K562 (cell line): Measurements from ENCODE around the gene NUDT6. TPM values are rescaled to one million over a fixed set of nuclear protein-coding genes. Genes with fewer than 3 reads are reported as not detected.
A peak's percentile ranks its signal among the peaks of the same experiment; 100 is the strongest.

Experiments used
- C11orf30 ChIP-seq: fragments of 450-650 bp; IDR thresholded peaks from 2 replicates; pipeline ENCODE4 v1.6.1; 2016; ENCODE audit warnings: low read depth, mild to moderate bottlenecking
- CTBP1 ChIP-seq: fragments of 450-650 bp; IDR thresholded peaks from 2 replicates; pipeline ENCODE4 v1.6.1; 2016; ENCODE audit warnings: borderline replicate concordance
- E2F6 ChIP-seq, 2 experiments: IDR thresholded peaks; 2 replicates each; pipeline ENCODE4 v1.6.1; 2011; ENCODE audit warnings: borderline replicate concordance in 1 of 2, control low read depth in 1 of 2, low read depth in 1 of 2, low read length in 1 of 2, mild to moderate bottlenecking in 1 of 2, mixed read lengths in 1 of 2, moderate library complexity in 1 of 2; ENCODE audit not compliant: insufficient read depth in 1 of 2, insufficient read length in 1 of 2, poor library complexity in 1 of 2, severe bottlenecking in 1 of 2; ENCODE audit errors: extremely low read depth in 1 of 2
- HDAC1 ChIP-seq, 2 experiments: fragments of 450-650 bp; IDR thresholded peaks; 2 replicates each; pipeline ENCODE4 v1.6.1; 2016 to 2017; ENCODE audit warnings: inconsistent platforms in 1 of 2, mild to moderate bottlenecking in 1 of 2, moderate library complexity in 1 of 2
- HDAC6 ChIP-seq: IDR thresholded peaks from 2 replicates; pipeline ENCODE4 v1.6.1; 2012; ENCODE audit warnings: low read depth, mild to moderate bottlenecking, control low read depth, inconsistent platforms, low read length, moderate library complexity
- JUNB ChIP-seq: fragments of 450-650 bp; formaldehyde crosslinking; conservative IDR thresholded peaks from 2 replicates; pipeline ENCODE4 v1.4.0; 2020; ENCODE audit warnings: mild to moderate bottlenecking
- LEF1 ChIP-seq: fragments of 450-650 bp; IDR thresholded peaks from 2 replicates; pipeline ENCODE4 v1.6.1; 2016; ENCODE audit warnings: mild to moderate bottlenecking
- MAFK ChIP-seq: IDR thresholded peaks from 2 replicates; pipeline ENCODE4 v1.6.1; 2011; ENCODE audit warnings: low read length, improper control_type of control experiment
- MITF ChIP-seq: IDR thresholded peaks from 2 replicates; pipeline ENCODE4 v1.6.1; 2014; ENCODE audit warnings: antibody characterized with exemption
- MXI1 ChIP-seq: IDR thresholded peaks from 2 replicates; pipeline ENCODE4 v1.6.1; 2011; ENCODE audit warnings: low read depth, mild to moderate bottlenecking, improper control_type of control experiment, low read length
- NELFE ChIP-seq: IDR thresholded peaks from 2 replicates; pipeline ENCODE4 v1.6.1; 2011; ENCODE audit warnings: mild to moderate bottlenecking; ENCODE audit not compliant: insufficient read depth, insufficient read length
- NEUROD1 ChIP-seq: fragments of 150-350 bp; IDR thresholded peaks from 2 replicates; pipeline ENCODE4 v1.6.1; 2014; ENCODE audit warnings: borderline replicate concordance, low read length, low read depth; ENCODE audit not compliant: partially characterized antibody
- NFE2 ChIP-seq: IDR thresholded peaks from 2 replicates; pipeline ENCODE4 v1.6.1; 2014; ENCODE audit warnings: antibody characterized with exemption, low read depth
- NFIC ChIP-seq: fragments of 450-650 bp; IDR thresholded peaks from 2 replicates; pipeline ENCODE4 v1.6.1; 2017; ENCODE audit warnings: mild to moderate bottlenecking, inconsistent platforms
- NFYB ChIP-seq: IDR thresholded peaks from 2 replicates; pipeline ENCODE4 v1.6.1; 2011; ENCODE audit warnings: mild to moderate bottlenecking, moderate library complexity; ENCODE audit not compliant: insufficient read length; ENCODE audit errors: extremely low read depth
- SREBF1 ChIP-seq: fragments of 150-350 bp; IDR thresholded peaks from 2 replicates; pipeline ENCODE4 v1.6.1; 2014; ENCODE audit warnings: antibody characterized with exemption, low read depth, low read length, borderline replicate concordance
- SRSF9 ChIP-seq: fragments of 200-400 bp; formaldehyde crosslinking; IDR thresholded peaks from 2 replicates; pipeline ENCODE4 v1.6.1; 2017; ENCODE audit warnings: low read depth, low read length, borderline replicate concordance
- WHSC1 ChIP-seq: IDR thresholded peaks from one replicate; pipeline ENCODE4 v1.6.1; 2012; ENCODE audit warnings: low read length, control low read depth, inconsistent platforms
- ZHX1 ChIP-seq: fragments of 150-350 bp; conservative IDR thresholded peaks from 2 replicates; pipeline ENCODE4 v1.6.1; 2014; ENCODE audit warnings: low read length
- ZNF583 ChIP-seq: fragments of 250-450 bp; sonication (Bioruptor Pico); IDR thresholded peaks from 2 replicates; pipeline ENCODE4 v1.4.0; 2020
- ZNF592 ChIP-seq: fragments of 450-650 bp; IDR thresholded peaks from 2 replicates; pipeline ENCODE4 v1.6.1; 2017; ENCODE audit warnings: antibody characterized with exemption, mild to moderate bottlenecking
- polyA plus RNA-seq, 8 experiments: library from polyadenylated mRNA; depleted of rRNA in 4 of 8; stranded (reverse) in 5 of 8; unstranded in 3 of 8; fragments of >200 nt; fragmentation: Nextera tagmentation in 2 of 8; fragmentation: Illumina TruSeq in 1 of 8; extraction: Ambion mirVana in 2 of 8; extraction: Trizol in 1 of 8; gene quantifications; 2 replicates each; pipeline versions ENCODE4 v1.2.1 to v1.2.3, GENCODE V29; 2011 to 2014; ENCODE audit warnings: inconsistent platforms in 1 of 8, missing spikeins in 1 of 8
- total RNA-seq, 7 experiments: library from RNA; depleted of rRNA in 6 of 7; stranded (reverse); fragments of >200 nt in 6 of 7; fragmentation: Illumina TruSeq in 2 of 7; extraction: Trizol in 2 of 7; gene quantifications; 2 replicates each; pipeline versions ENCODE4 v1.2.1 to v1.2.3, GENCODE V29; 2011 to 2021; ENCODE audit warnings: low replicate concordance in 1 of 7

Gene NUDT6
- total and polyA plus RNA-seq, 9 of the 15 experiments (the other 6 are each of a cell fraction or from before 2014, with no cell fraction given), result 9.4 to 18.1 (median 13.4) TPM

- TF ChIP-seq MITF (no peak), NELFE (no peak), JUNB (CRISPR knock-in tag) (no peak), CTBP1 (peak; percentile 39; the same call in 1 of the 2 replicates), NEUROD1 (no peak), ZHX1 (no peak), HDAC1 (IDR thresholded peaks at IDR 0.05) (0 out of 4 replicates have a peak, but pooled peaks of 1 of the 2 experiments have one; percentile 10), WHSC1 (no peak), MXI1 (no peak), SREBF1 (no peak), ZNF583 (CRISPR knock-in tag) (no peak), NFE2 (peak; percentile 83), ZNF592 (peak; percentile 53; the same call in 1 of the 2 replicates), NFIC (0 out of 2 replicates have a peak, but pooled peaks have one; percentile 4), SRSF9 (no peak), NFYB (no peak), HDAC6 (no peak), C11orf30 (peak; percentile 83), E2F6 (IDR thresholded peaks at IDR 0.05; ENCODE audit: borderline replicate concordance in 1 of 2, extremely low read depth in 1 of 2, insufficient read depth in 1 of 2, insufficient read length in 1 of 2, low read depth in 1 of 2, low read length in 1 of 2, poor library complexity in 1 of 2, severe bottlenecking in 1 of 2) (peak in 1 of 2 experiments; percentile 37), LEF1 (peak; percentile 63; the same call in 1 of the 2 replicates), MAFK (peak; percentile 51; the same call in 1 of the 2 replicates)
Measured at GRCh38 chr4:122920473-122920872, 1.9 kb downstream of the NUDT6 start (continued).
